Tibial nerve (tissue), 4 donors: ENCODE measurements around the gene GAA. TPM values are rescaled to one million over a fixed set of nuclear protein-coding genes. Genes with fewer than 3 reads are reported as not detected.

Experiments
- DNase-seq, 2 donors: peaks; one replicate each; pipeline ENCODE4 v3.0.0-alpha.2; 2019; ENCODE audit warnings: low spot score in 2 of 2
- H3K27ac ChIP-seq, 4 donors: fragments of 200-600 bp; sonication (generic) in 3 of 4; one replicate each; pipeline ENCODE4 v1.5.1; 2017 to 2019; ENCODE audit warnings: mild to moderate bottlenecking in 1 of 4
- H3K27me3 ChIP-seq, 2 donors: fragments of 200-600 bp; sonication (generic) in 1 of 2; one replicate each; pipeline versions ENCODE4 v1.5.1 to v1.6.0; 2017 to 2019
- H3K36me3 ChIP-seq, 3 donors: fragments of 200-600 bp; sonication (generic); one replicate each; pipeline ENCODE4 v1.5.1; 2018 to 2019
- H3K4me1 ChIP-seq, 4 donors: fragments of 200-600 bp; sonication (generic) in 3 of 4; one replicate each; pipeline ENCODE4 v1.5.1; 2017 to 2019
- H3K4me3 ChIP-seq, 4 donors: fragments of 200-600 bp; sonication (generic) in 3 of 4; one replicate each; pipeline ENCODE4 v1.5.1; 2017 to 2019; ENCODE audit warnings: mild to moderate bottlenecking in 1 of 4, moderate library complexity in 1 of 4
- H3K9me3 ChIP-seq, 4 donors: fragments of 200-600 bp; sonication (generic) in 3 of 4; one replicate each; pipeline ENCODE4 v1.5.1; 2017 to 2019
- CTCF ChIP-seq, 5 experiments: fragments of 200-600 bp in 3 of 5; fragments of 450-650 bp in 2 of 5; sonication (generic) in 3 of 5; IDR thresholded peaks; one replicate each; pipeline ENCODE4 v1.5.1; 2016 to 2019; ENCODE audit warnings: antibody characterized with exemption in 5 of 5, mild to moderate bottlenecking in 3 of 5, moderate library complexity in 2 of 5
- EP300 ChIP-seq, 2 donors: sonication (generic); formaldehyde crosslinking; IDR thresholded peaks; one replicate each; pipeline ENCODE4 v1.6.1; 2017; ENCODE audit warnings: antibody characterized with exemption in 2 of 2, mild to moderate bottlenecking in 1 of 2
- POLR2A ChIP-seq, 2 donors: fragments of 450-650 bp; IDR thresholded peaks; one replicate each; pipeline ENCODE4 v1.6.1; 2017; ENCODE audit warnings: antibody characterized with exemption in 2 of 2, mild to moderate bottlenecking in 2 of 2, moderate library complexity in 2 of 2
- whole genome bisulfite sequencing, 2 donors: methylation state at CpG; one replicate each; pipeline ENCODE4 v1.1.5; 2018; 5-methylcytosine and 5-hydroxymethylcytosine counted together
- total RNA-seq, 4 donors: library from RNA; depleted of rRNA; stranded (reverse); fragments of >200 nt; gene quantifications; one replicate each; pipeline ENCODE4 v1.1.0, GENCODE V29; 2016

GAA gene
- total RNA-seq, 4 donors from 2014 or later = 52.7 to 81.9 (median 67.8) TPM

GRCh38 chr17:80065478-80066170 is 35.8 kb upstream of the GAA start:
- TF ChIP-seq POLR2A (IDR thresholded peaks at IDR 0.05) = no peak
- no peak for TF ChIP-seq EP300 (IDR thresholded peaks at IDR 0.05)
- TF ChIP-seq CTCF (IDR thresholded peaks at IDR 0.05) = no peak
- H3K4me3 ChIP-seq = no peak overlapping the region
- no peaks in the 10 kb centered on the region for H3K9me3 ChIP-seq
- H3K36me3 ChIP-seq = no peaks in the 10 kb centered on the region
- no peaks in the 10 kb centered on the region for H3K27me3 ChIP-seq
- peak overlapping the region in 1 of 4 donors; percentile 65 for H3K27ac ChIP-seq
- H3K4me1 ChIP-seq = peaks cover 0 to 52% (median 22%) of the 10 kb centered on the region in 4 donors
- DNase-seq = no peak
- 80 to 90% methylated on average over 32 of the region's 32 CpGs for WGBS, 2 donors

- Histone ChIP-seq H3K4me3 (no peak overlapping the region), H3K9me3 (no peaks in the 10 kb centered on the region), H3K4me1 (peaks cover 0 to 68% (median 31%) of the 10 kb centered on the region in 4 donors), H3K36me3 (no peaks in the 10 kb centered on the region), H3K27me3 (no peaks in the 10 kb centered on the region), H3K27ac (peak overlapping the region in 1 of 4 donors; percentile 90)
- no peak for TF ChIP-seq CTCF (IDR thresholded peaks at IDR 0.05)
- no peak for TF ChIP-seq EP300 (IDR thresholded peaks at IDR 0.05)
- TF ChIP-seq POLR2A (IDR thresholded peaks at IDR 0.05) = no peak
- 94 to 95% methylated on average over 31 of the region's 31 CpGs for WGBS, 2 donors
- DNase-seq = no peak
Measured at GRCh38 chr17:80067393-80067986, 33.9 kb upstream of the GAA start.

GRCh38 chr17:80068301-80069222 is 32.8 kb upstream of the GAA start:
- peak in 1 of 2 donors; percentile 51 for DNase-seq
- Histone ChIP-seq H3K27ac (peak overlapping the region; percentile 80 to 91 (median 86)), H3K27me3 (no peaks in the 10 kb centered on the region), H3K4me3 (peak overlapping the region in 1 of 4 donors; percentile 23), H3K36me3 (no peaks in the 10 kb centered on the region), H3K9me3 (no peaks in the 10 kb centered on the region), H3K4me1 (peaks cover 0 to 66% (median 31%) of the 10 kb centered on the region in 4 donors)
- peak in 1 of 5 experiments; percentile 13 for TF ChIP-seq CTCF (IDR thresholded peaks at IDR 0.05)
- peak in 1 of 2 donors; percentile 39 for TF ChIP-seq POLR2A (IDR thresholded peaks at IDR 0.05)
- TF ChIP-seq EP300 (IDR thresholded peaks at IDR 0.05) = peak; percentile 32 to 74
- WGBS, 2 donors = 32 to 37% methylated on average over 23 of the region's 23 CpGs

- Histone ChIP-seq H3K4me1 (peaks cover 0 to 49% (median 25%) of the 10 kb centered on the region in 4 donors), H3K4me3 (peak overlapping the region; percentile 30 to 46 (median 39)), H3K36me3 (no peaks in the 10 kb centered on the region), H3K9me3 (no peaks in the 10 kb centered on the region), H3K27me3 (no peaks in the 10 kb centered on the region), H3K27ac (peak overlapping the region; percentile 80 to 91 (median 86))
- 62 to 66% methylated on average over 14 to 15 of the region's 15 CpGs for WGBS, 2 donors
- TF ChIP-seq EP300 (IDR thresholded peaks at IDR 0.05) (no peak), CTCF (IDR thresholded peaks at IDR 0.05) (no peak), POLR2A (IDR thresholded peaks at IDR 0.05) (no peak)
- DNase-seq = no peak
Measured at GRCh38 chr17:80070375-80071115, 30.8 kb upstream of the GAA start.
